RWPE2 (cell line): Measurements from ENCODE around the gene MRGPRX2.

Experiments
- ATAC-seq: fragments of 200-7000 bp; cut with Tn5 transposase; 3 replicates; pipeline ENCODE4 v1.9.1; 2021; ENCODE audit warnings: low read depth
- DNase-seq: peaks from one replicate; pipeline ENCODE4 v3.0.0-alpha.2; 2020; ENCODE audit warnings: low spot score
- H3K27ac ChIP-seq: fragments of 450-650 bp; 2 replicates; pipeline ENCODE4 v1.5.1; 2017; ENCODE audit warnings: mild to moderate bottlenecking; ENCODE audit not compliant: poor library complexity, severe bottlenecking
- H3K27me3 ChIP-seq: fragments of 250-450 bp; sonication (Bioruptor Pico); 2 replicates; pipeline ENCODE4 v1.5.1; 2021; ENCODE audit warnings: mild to moderate bottlenecking, moderate library complexity; ENCODE audit not compliant: insufficient read depth, poor library complexity, severe bottlenecking
- H3K36me3 ChIP-seq: fragments of 250-450 bp; sonication (Bioruptor Pico); 2 replicates; pipeline ENCODE4 v1.5.1; 2020; ENCODE audit warnings: low read depth, mild to moderate bottlenecking, moderate library complexity
- H3K4me1 ChIP-seq: fragments of 250-450 bp; sonication (Bioruptor Pico); 2 replicates; pipeline ENCODE4 v1.5.1; 2021; ENCODE audit warnings: mild to moderate bottlenecking, moderate library complexity; ENCODE audit not compliant: insufficient read depth, poor library complexity, severe bottlenecking
- H3K4me3 ChIP-seq: fragments of 250-450 bp; sonication (Bioruptor Pico); 2 replicates; pipeline ENCODE4 v1.5.1; 2021; ENCODE audit warnings: mild to moderate bottlenecking, moderate library complexity; ENCODE audit not compliant: severe bottlenecking
- H3K9me3 ChIP-seq: fragments of 250-450 bp; sonication (Bioruptor Pico); 2 replicates; pipeline ENCODE4 v1.5.1; 2021; ENCODE audit warnings: mild to moderate bottlenecking, moderate library complexity; ENCODE audit not compliant: severe bottlenecking
- TF ChIP-seq, protein P1 (sequence below): fragments of 450-650 bp; IDR thresholded peaks from one replicate; pipeline ENCODE4 v1.5.1; 2017; ENCODE audit warnings: mild to moderate bottlenecking, moderate library complexity; ENCODE audit not compliant: poor library complexity, severe bottlenecking

MRGPRX2 gene

DNA sequence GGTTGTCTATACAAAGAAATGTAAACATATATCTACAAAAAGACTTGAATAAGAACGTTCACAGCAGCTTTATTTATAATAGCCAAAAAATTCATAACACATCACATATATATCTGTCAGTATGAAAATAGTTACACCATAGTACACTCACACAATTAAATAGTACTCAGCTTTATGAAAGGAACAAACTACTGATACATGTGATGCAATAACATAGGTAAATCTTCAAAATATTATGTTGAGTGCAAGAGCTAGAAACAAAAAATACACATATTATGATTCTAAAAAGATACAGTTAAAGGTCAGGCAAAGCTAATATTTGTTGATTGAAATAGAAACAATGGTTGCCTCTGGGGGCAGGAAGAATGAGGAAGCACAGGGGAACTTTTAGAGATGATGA, 6.6 kb downstream of the MRGPRX2 start:
- ATAC-seq (no peak), DNase-seq (no peak)
- Histone ChIP-seq H3K9me3 (no peaks in the 10 kb centered on the region), H3K27me3 (peaks cover 3% of the 10 kb centered on the region), H3K4me1 (no peaks in the 10 kb centered on the region), H3K36me3 (no peaks in the 10 kb centered on the region), H3K27ac (no peak overlapping the region), H3K4me3 (no peak overlapping the region)
- TF ChIP-seq, protein P1, sequence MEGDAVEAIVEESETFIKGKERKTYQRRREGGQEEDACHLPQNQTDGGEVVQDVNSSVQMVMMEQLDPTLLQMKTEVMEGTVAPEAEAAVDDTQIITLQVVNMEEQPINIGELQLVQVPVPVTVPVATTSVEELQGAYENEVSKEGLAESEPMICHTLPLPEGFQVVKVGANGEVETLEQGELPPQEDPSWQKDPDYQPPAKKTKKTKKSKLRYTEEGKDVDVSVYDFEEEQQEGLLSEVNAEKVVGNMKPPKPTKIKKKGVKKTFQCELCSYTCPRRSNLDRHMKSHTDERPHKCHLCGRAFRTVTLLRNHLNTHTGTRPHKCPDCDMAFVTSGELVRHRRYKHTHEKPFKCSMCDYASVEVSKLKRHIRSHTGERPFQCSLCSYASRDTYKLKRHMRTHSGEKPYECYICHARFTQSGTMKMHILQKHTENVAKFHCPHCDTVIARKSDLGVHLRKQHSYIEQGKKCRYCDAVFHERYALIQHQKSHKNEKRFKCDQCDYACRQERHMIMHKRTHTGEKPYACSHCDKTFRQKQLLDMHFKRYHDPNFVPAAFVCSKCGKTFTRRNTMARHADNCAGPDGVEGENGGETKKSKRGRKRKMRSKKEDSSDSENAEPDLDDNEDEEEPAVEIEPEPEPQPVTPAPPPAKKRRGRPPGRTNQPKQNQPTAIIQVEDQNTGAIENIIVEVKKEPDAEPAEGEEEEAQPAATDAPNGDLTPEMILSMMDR: no peak

- H3K27me3 ChIP-seq: peaks cover 4% of the 10 kb centered on the region
- H3K27ac ChIP-seq: no peak overlapping the region
- H3K9me3 ChIP-seq: no peaks in the 10 kb centered on the region
- no peak overlapping the region for H3K4me3 ChIP-seq
- H3K4me1 ChIP-seq: no peaks in the 10 kb centered on the region
- TF ChIP-seq, protein P1: no peak
- no peaks in the 10 kb centered on the region for H3K36me3 ChIP-seq
- no peak for ATAC-seq
- DNase-seq: no peak
These were observed 10.2 kb downstream of the MRGPRX2 start for GRCh38 chr11:19050281-19050680.

DNA sequence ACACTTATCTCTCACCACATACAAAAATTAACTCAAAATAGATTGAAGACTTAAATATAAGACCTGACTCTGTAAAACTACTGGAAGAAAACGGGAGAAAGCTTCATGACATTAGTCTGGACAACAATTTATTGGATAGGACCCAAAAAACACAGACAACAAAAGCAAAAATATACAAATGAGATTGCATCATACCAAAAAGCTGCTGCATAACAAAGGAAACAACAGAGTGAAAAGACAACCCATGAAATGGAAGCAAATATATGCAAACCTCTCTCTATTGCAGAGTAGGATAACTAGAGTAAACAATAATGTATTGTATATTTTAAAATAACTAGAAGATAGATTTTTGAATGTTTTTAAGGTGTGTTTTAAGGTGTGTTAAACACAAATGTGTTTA, 11.2 kb downstream of the MRGPRX2 start:
- Histone ChIP-seq H3K27me3 (peaks cover 4% of the 10 kb centered on the region), H3K27ac (no peak overlapping the region), H3K36me3 (no peaks in the 10 kb centered on the region), H3K4me3 (no peak overlapping the region), H3K9me3 (no peaks in the 10 kb centered on the region), H3K4me1 (no peaks in the 10 kb centered on the region)
- DNase-seq (no peak), ATAC-seq (no peak)
- TF ChIP-seq, protein P1: no peak

DNA sequence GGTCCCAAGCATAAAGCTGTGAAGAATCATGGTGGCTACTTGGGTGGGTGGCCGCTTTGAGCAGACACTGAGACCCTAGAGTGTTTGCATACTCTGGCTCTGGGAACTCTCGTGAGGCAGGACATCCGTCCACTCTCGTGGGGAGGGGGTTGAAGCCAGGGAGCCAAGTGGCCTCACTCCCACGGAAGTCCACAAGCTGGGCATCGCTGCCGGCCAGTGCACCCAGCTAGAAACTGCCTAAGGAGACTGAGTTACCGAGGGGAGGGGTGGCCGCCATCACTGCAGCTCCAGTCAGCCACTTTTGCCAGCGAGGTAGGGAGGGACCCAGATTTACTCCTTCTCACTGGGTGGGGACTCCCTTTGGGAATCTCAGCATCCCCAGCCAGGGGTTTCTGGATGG, 20.5 kb downstream of the MRGPRX2 start:
- no peaks in the 10 kb centered on the region for H3K4me1 ChIP-seq
- no peak overlapping the region for H3K27ac ChIP-seq
- no peaks in the 10 kb centered on the region for H3K9me3 ChIP-seq
- TF ChIP-seq, protein P1: no peak
- no peak for ATAC-seq
- no peak for DNase-seq
- H3K27me3 ChIP-seq: peaks cover 17% of the 10 kb centered on the region
- H3K36me3 ChIP-seq: no peaks in the 10 kb centered on the region
- no peak overlapping the region for H3K4me3 ChIP-seq

DNA sequence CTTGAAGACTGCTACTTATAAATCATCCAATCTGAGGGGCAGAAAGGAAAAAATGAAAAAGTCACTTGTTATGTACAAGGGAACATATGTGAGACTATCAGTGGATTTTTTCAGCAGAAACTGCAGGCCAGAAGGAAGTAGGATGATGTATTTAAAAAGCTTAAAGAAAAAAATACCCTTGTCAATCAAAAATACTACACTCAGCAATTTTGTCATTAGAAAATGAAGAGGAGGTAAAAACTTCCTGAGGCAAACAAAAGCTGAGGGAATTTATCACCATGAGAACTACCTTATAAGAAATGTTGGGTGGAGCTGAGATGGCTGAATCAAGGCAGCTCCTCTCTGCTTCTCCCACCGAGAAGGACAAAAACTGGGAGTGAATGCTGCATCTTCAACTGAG, 21.1 kb downstream of the MRGPRX2 start:
- Histone ChIP-seq H3K4me3 (no peak overlapping the region), H3K4me1 (no peaks in the 10 kb centered on the region), H3K27ac (no peak overlapping the region), H3K36me3 (no peaks in the 10 kb centered on the region), H3K27me3 (peaks cover 23% of the 10 kb centered on the region), H3K9me3 (no peaks in the 10 kb centered on the region)
- no peak for ATAC-seq
- DNase-seq: no peak
- TF ChIP-seq, protein P1: no peak
